Uterus (tissue), 4 donors: ENCODE data around the gene RTEL1. TPM values are rescaled to one million over a fixed set of nuclear protein-coding genes. Genes with fewer than 3 reads are reported as not detected.
"Not testable (repeated sequence)": the region's sequence is repeated elsewhere in the genome, so short reads cannot be mapped to it uniquely, and the experiment has no call there.

ENCODE experiments used
- DNase-seq, 2 donors: peaks; one replicate each; pipeline ENCODE4 v3.0.0-alpha.2; 2019 to 2020
- H3K27ac ChIP-seq, 2 donors: fragments of 200-600 bp; sonication (generic); 1 replicate in 1 of 2; 2 replicates in 1 of 2; pipeline ENCODE4 v1.5.1; 2016 to 2018
- H3K27me3 ChIP-seq, 2 donors: fragments of 200-600 bp; sonication (generic); one replicate each; pipeline ENCODE4 v1.5.1; 2018 to 2019; ENCODE audit warnings: control low read depth in 1 of 2
- H3K36me3 ChIP-seq, 2 donors: fragments of 200-600 bp; sonication (generic); one replicate each; pipeline ENCODE4 v1.5.1; 2019; ENCODE audit warnings: control low read depth in 1 of 2
- H3K4me1 ChIP-seq, 2 donors: fragments of 200-600 bp; sonication (generic); one replicate each; pipeline ENCODE4 v1.5.1; 2018 to 2019; ENCODE audit warnings: control low read depth in 1 of 2
- H3K4me3 ChIP-seq, 2 donors: fragments of 200-600 bp; sonication (generic); 1 replicate in 1 of 2; 2 replicates in 1 of 2; pipeline ENCODE4 v1.5.1; 2018 to 2019; ENCODE audit warnings: mild to moderate bottlenecking in 1 of 2
- H3K9me3 ChIP-seq, 2 donors: fragments of 200-600 bp; sonication (generic); one replicate each; pipeline ENCODE4 v1.5.1; 2019; ENCODE audit warnings: control low read depth in 1 of 2
- POLR2A ChIP-seq, 2 donors: fragments of 450-650 bp; IDR thresholded peaks; one replicate each; pipeline ENCODE4 v1.6.1; 2016; ENCODE audit warnings: antibody characterized with exemption in 2 of 2, mild to moderate bottlenecking in 1 of 2, moderate library complexity in 1 of 2
- intact Hi-C: fragments of 100-400 bp; cut with DNase I; formaldehyde crosslinking; loops from one replicate; pipeline ENCODE4 v1.15.1; 2023; ENCODE audit warnings: low total_unique reads
- total RNA-seq, 4 donors: library from RNA; depleted of rRNA in 3 of 4; stranded (reverse); fragments of >200 nt in 3 of 4; gene quantifications; one replicate each; pipeline versions ENCODE4 v1.1.0 to v1.2.4, GENCODE V29; 2014 to 2023
- TF ChIP-seq, protein P1 (sequence below), 4 experiments: fragments of 200-600 bp in 2 of 4; fragments of 450-650 bp in 2 of 4; sonication (generic) in 2 of 4; IDR thresholded peaks; one replicate each; pipeline ENCODE4 v1.5.1; 2016 to 2019; ENCODE audit warnings: antibody characterized with exemption in 4 of 4, mild to moderate bottlenecking in 2 of 4, moderate library complexity in 1 of 4
- donor health status: DM: yes; HTN: yes; CAD: no.

RTEL1 gene
- total RNA-seq, 4 donors from 2014 or later = 17.4 to 56.5 (median 26.6) TPM

DNA sequence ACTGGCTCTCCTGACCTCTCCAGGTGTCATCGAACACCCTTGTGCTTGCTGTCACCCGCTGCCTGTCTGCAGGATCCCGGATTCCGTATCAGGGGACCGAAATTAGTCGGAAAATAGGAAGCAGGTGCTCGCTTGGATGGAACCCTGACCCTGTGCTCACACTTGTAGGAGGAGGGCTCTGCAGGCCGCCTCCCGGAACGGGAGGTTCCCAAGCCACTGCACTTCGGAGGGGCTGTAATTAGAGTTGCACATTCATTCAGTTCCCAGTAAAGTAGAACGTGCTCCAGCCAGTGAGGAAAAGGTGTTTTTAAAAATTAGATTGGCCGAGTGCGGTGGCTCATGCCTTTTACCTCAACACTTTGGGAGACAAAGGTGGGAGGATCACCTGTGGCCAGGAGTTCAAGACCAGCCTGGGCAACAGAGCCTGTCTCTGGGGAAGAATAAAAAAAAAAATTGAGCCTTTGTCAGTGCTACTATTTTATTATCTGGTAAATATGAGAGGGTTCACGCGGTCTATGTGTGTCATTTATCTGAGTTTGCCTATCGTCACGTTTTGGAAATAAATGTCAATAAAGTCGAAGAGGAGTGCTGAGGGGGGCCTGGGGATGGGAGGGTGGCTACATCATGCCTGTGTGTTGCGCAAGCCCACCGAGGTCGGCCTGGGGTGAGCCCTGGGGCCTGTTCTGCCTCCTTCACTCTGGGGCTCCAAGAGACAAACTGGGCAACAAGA is 29.7 kb upstream of the RTEL1 start:
- Histone ChIP-seq H3K27ac (peak overlapping the region; percentile 94 to 99), H3K27me3 (no peaks in the 10 kb centered on the region), H3K4me1 (peaks cover 0 to 7% of the 10 kb centered on the region in 2 donors), H3K4me3 (peak overlapping the region; percentile 51 to 65), H3K36me3 (no peaks in the 10 kb centered on the region), H3K9me3 (no peaks in the 10 kb centered on the region)
- DNase-seq = peak; percentile 49 to 71
- TF ChIP-seq POLR2A (IDR thresholded peaks at IDR 0.05) = peak in 1 of 2 donors; percentile 19
- TF ChIP-seq, protein P1, sequence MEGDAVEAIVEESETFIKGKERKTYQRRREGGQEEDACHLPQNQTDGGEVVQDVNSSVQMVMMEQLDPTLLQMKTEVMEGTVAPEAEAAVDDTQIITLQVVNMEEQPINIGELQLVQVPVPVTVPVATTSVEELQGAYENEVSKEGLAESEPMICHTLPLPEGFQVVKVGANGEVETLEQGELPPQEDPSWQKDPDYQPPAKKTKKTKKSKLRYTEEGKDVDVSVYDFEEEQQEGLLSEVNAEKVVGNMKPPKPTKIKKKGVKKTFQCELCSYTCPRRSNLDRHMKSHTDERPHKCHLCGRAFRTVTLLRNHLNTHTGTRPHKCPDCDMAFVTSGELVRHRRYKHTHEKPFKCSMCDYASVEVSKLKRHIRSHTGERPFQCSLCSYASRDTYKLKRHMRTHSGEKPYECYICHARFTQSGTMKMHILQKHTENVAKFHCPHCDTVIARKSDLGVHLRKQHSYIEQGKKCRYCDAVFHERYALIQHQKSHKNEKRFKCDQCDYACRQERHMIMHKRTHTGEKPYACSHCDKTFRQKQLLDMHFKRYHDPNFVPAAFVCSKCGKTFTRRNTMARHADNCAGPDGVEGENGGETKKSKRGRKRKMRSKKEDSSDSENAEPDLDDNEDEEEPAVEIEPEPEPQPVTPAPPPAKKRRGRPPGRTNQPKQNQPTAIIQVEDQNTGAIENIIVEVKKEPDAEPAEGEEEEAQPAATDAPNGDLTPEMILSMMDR (IDR thresholded peaks at IDR 0.05) = no peak
- intact Hi-C loops = no loop called here

DNA sequence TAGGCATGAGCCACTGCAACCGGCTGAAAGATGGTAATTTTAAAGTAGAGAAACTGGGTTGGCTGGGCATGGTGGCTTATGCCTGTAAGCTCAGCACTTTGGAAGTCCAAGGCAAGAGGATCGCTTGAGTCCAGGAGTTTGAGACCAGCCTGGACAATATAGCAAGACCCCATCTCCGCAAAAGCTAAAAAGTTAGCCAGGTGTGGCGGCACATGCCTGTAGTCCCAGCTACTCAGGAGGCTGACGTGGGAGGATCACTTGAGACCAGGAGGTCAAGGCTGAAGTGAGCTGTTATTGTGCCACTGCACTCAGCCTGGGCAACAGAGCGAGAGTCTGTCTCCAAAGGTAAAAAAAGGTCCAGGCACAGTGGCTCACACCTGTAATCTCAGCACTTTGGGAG is 27.2 kb upstream of the RTEL1 start:
- H3K27ac ChIP-seq, H3K9me3 ChIP-seq, DNase-seq, H3K4me1 ChIP-seq, H3K4me3 ChIP-seq, H3K27me3 ChIP-seq, intact Hi-C loops, H3K36me3 ChIP-seq: not testable (repeated sequence)

DNA sequence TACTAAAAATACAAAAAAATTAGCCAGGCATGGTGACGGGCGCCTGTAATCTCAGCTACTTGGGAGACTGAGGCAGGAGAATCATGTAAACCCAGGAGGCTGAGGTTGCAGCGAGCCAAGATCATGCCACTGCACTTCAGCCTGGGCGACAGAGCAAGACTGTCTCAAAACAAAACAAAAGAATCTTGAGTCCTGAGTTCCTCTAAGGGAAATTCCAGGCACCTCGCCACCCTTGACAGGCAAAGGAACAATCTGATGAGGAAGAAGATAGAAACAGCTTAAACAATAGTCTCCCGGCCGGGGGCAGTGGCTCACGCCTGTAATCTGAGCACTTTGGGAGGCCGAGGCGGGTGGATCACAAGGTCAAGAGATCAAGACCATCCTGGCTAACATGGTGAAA is 26.7 kb upstream of the RTEL1 start:
- intact Hi-C loops, H3K9me3 ChIP-seq, H3K36me3 ChIP-seq, H3K27ac ChIP-seq, H3K4me1 ChIP-seq, H3K4me3 ChIP-seq, H3K27me3 ChIP-seq, DNase-seq: not testable (repeated sequence)

- H3K27ac ChIP-seq = no peak overlapping the region
- TF ChIP-seq, protein P1 (IDR thresholded peaks at IDR 0.05) = no peak
- no peak for TF ChIP-seq POLR2A (IDR thresholded peaks at IDR 0.05)
- no peak for DNase-seq
- H3K9me3 ChIP-seq = no peaks in the 10 kb centered on the region
- no peak overlapping the region for H3K4me3 ChIP-seq
- no peaks in the 10 kb centered on the region for H3K27me3 ChIP-seq
- no peaks in the 10 kb centered on the region for H3K36me3 ChIP-seq
- intact Hi-C loops = no loop called here
- H3K4me1 ChIP-seq = peaks cover 0 to 2% of the 10 kb centered on the region in 2 donors
These were observed 24.4 kb upstream of the RTEL1 start for GRCh38 chr20:63633732-63634131.

DNA sequence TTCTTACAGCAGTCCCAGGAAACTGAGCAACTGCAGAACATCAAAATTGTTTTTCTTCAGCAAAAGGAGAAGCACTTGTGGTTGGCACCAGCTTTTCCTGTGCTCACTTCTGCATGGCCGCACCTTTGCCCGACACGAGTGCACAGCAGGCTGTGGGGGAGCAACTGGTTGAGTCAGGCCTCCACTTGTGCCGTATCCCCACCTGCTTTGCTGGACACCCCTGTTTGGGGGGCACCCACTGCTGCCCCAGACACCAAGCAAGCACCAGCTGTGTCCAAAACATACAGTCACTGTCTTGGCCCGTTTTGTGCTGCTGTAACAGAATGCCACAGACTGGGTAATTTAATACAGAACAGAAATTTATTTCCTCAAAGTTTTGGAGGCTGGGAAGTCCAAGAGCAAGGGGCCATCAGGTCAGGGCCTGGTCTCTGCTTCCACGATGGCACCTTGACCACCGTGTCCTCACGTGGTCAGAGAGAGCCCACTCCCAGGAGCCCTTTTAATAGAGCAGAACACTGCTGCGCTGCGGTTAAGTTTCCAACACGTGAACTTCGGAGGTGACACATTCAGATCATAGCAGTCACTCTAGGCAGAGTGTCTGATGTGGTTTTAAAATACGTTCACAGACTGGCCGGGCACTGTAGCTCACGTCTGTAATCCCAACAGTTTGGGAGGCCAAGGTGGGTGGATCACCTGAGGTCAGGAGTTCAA is 22.5 kb upstream of the RTEL1 start:
- H3K4me3 ChIP-seq = no peak overlapping the region
- TF ChIP-seq, protein P1 (IDR thresholded peaks at IDR 0.05) = no peak
- H3K4me1 ChIP-seq = no peaks in the 10 kb centered on the region
- no peak overlapping the region for H3K27ac ChIP-seq
- DNase-seq = no peak
- intact Hi-C loops = no loop called here
- no peaks in the 10 kb centered on the region for H3K36me3 ChIP-seq
- no peaks in the 10 kb centered on the region for H3K9me3 ChIP-seq
- no peaks in the 10 kb centered on the region for H3K27me3 ChIP-seq
